Amniotic epithelial cell (primary cell): ENCODE data around the gene ELL2.

Experiments
- DNase-seq: peaks from one replicate; pipeline ENCODE4 v3.0.0-alpha.2; 2010; ENCODE audit warnings: low read depth

The ELL2 gene

DNA sequence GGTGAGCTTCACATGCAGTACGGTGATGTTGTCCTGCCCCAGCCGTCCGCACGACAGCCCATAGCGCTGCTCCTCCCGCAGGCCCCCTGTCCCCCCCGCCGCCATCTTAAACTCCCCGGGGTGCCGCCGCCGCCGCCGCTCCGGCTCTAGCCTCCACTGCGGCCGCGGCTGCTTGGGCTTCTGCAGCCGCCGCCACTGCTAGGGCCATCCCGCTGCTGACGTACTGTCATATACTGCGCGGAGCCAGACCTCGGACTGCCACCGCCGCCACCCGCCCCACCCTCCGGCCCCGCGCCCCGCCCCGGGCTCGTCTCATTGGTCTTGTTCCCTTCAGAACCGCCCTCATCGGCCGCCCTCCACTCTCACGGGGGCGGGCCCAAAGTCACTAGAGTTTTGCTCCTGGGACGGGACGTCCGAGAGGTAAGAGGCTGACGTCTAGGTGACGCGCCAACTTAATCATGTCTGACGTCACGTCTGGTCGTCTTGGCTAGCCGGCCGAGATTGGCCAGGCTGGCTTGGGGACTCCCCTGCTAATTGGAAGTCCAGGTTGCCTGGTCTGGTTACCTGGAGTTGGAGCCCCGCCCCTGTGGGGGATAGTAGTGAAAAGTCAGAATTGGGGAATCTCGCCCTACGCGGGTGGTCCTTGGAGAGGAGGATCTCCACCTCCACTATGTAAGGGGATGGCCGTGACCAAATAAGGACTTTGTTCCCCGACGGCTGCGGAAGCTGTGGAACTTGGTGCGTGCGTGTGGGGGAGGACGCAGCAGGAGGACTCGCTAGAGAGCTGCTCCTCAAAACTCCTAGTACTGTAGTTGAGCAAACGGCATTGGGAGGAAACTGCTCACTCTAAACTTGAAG, at the start of gene ELL2:
Gene ELL2 (minus strand): TSS at position 235 of the 858 bp plus-strand sequence. CDS start 130 bp downstream, at position 105.
- DNase-seq = peak; percentile 98

DNA sequence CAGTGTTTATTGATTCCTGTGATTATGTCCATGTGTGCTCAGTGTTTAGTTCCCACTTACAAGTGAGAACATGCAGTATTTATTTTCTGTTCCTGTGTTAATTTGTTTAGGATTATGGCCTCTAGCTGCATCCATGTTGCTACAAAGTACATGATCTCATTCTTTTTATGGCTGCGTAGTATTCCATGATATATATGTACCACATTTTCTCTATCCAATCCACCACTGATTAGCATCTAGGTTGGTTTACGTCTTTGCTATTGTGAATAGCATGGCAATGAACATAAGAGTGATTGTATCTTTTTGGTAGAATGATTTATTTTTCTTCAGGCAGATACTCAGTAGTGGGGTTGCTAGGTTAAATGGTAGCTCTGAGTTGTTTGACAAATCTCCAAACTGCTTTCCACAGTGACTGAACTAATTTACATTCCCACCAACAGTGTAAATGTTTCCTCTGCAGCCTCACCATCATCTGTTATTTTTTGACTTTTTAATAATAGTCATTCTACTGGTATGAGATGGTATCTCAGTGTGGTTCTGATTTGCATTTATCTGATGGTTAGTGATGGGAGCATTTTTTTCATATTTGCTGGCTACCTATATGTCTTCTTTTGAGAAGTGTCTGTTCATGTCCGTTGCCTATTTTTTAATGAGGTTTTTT, 47.5 kb upstream of the ELL2 start:
- DNase-seq = no peak

DNA sequence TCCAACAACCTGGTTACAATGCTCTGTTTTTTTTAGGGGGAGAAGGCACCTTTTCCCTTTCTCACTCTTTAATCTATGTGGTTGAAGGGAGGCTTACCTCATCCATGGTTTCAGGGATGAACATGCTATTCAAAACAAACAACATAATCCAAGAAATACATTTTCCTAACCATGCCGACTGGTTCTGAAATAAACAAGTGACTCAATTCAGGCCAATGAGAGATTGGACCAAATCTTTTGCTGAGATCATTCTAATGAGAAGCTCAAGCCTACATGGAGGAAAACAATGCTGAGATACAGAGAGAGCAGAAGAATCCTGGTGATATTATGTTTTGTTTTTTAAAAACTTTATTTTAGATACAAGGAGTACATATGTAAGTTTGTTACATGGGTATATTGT, 46.8 kb upstream of the ELL2 start:
- DNase-seq = peak; percentile 54

DNA sequence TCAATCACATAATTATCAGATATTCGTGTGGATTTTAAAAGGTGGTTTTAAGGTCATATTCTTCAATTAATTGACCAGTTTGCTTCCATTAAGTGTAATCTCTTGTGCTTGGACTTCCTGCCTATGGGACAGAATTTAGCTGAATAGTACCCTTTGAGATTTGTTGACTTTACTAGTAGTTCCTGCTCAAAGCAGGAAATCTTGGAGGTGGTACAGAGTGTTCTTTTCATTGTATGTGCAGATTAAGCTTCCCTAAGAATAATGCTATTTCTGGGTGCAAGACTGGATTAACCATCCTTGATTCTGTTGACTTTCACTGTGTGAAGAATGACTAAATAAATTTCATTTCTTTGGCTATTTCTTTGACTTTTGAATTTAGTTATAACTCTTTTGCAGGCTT, 45.4 kb upstream of the ELL2 start:
- no peak for DNase-seq

DNA sequence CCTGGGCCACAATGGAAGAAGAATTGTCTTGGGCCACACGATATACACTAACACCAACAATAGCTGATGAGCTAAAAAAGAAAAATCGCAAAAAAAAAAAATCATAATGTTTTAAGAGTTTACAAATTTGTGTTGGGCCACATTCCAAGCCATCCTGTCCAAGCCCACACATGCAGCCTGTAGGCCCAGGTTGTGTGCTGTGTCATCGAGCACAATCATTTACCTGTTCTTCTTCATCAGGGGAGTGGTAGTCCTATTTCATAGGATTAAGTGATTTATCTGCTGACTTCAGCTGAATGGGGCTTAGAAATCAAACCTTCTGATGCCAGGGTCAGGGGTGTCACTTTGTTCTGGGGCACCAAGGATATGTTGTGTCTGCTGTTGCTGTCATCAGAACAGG, 44.6 kb upstream of the ELL2 start:
- no peak for DNase-seq

DNA sequence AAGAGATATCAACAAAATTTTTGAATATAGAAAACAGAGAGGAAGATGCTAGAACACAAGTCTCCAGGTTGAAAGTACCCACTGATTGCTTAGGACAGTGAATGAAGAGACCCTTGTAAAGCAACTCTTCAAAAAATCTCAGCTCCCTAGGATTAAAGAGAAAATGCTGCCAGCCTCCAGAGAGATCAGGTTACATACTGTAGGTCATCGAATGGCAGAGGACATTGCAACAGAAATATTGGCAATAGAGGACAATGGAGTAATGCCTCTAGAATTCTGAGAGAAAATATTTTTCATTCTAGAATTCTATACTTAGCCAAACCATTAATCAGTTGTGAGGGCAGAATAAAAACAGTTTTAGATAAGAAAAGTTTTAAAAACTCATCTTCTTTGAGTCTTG, 43.1 kb upstream of the ELL2 start:
- DNase-seq = peak; percentile 34

DNA sequence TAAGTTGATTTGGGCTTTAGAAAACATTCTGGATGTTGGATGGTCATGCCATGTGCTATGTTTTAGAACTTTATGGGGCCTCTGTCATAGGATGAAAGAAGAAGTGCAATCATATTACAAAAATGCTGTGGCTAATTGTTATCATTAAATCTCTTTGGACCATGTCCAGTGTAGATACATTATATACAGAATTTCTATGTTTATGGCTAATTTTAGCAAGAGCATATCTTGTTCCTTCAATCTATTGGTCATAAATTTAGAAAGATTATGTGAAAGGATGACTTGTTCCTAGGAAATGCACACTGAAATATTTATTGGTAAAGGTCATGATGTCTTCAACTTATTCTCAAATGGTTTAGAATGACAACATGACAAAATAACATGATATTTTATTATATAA, 42.4 kb upstream of the ELL2 start:
- DNase-seq = peak; percentile 63

DNA sequence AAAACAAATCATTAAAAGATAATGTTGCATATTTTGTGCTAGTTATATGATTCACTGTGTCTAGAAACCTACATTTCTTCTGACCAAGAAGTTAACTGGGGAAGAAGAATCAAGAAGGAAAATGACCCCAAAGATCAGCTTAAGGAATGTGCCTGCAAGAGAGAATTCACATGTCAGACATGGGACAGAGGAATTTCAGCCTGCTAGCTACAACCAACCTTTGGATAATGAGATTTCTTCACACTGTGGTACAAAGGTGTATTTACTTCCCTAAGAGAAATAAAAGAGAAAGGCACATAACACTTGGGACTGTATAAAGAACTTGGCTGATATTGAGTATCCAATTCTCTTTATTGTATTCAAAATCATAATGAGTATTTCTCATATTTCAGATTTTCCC, 39.6 kb upstream of the ELL2 start:
- DNase-seq = no peak

DNA sequence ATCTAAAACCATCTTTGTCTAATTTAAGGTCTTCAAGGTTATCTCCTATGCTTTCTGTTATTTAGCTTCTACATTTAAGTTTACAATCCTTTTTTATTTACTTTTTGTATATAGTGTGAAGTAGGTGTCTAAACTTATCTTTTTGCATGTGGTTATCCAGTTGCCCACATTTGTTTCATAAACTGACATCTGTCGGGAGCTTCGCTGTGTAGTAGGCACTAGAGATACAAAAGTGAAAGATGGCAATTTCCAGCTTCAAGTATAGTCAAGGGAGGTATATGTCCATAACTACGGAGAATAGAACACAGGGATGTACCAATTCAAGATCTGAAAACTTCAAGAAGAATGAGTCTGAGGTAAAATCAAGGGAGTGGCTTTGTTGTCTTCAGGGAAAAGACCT, 38.7 kb upstream of the ELL2 start:
- DNase-seq = no peak

DNA sequence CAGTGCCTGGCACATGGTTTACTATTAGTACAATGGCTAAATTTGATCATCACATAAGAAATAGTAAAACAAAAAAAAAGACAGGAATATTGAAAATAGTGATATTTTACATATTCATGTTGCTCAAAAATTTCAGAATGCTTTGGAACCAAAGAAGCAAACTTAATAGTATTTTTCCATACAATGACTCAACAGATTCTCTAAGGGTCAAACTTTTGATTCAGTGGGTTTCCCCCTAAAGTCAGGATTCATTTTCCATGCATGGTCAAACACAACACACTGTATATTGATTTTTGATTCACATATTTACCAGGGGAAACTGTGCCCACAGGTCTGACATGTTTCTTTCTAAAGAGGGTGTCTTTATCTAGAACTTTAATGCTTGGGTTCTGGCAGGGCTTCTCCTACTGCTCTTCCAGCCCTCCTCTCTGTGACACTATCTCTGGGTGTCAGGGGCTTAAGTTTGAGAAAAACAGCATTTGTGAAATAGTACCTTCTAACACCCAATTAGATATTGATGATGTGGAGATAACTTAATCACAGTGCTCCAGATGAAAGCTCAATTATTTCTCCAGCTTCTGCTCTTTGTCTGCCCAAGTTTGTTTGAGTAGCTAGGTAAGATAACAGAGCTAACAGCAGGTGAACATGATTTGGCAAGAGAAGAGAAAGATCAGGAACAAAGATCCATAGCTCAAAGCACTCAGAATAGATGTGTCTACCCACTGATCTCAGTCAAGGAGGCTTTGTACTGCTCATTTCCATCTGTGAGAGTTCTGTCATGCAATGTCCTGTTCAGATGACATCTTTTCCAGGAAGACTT, 35.5 kb upstream of the ELL2 start:
- DNase-seq = no peak

DNA sequence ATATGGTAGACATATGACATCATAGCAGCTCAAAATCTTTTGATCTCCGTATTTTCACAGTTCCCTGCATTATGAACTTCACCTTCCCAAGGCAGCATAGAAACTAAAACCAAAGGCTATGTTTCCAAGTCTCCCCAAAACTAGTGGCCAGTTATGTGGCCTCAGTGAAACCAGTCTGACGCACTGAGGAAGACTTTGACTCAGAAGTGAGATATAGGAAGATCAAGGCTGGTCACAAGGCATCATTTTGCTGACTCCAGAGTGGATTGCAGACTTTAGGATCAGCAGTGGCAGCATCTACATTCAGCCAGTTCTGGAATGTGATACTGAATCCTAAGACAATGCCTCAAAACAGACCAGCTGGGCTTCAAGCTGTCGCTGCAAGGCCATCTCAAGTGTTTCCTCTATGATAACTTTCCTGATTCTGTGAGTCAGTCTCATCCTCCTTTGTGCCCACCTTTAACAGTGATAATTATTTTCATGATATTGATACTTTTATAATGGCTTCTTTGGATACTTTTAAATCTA, 34.4 kb upstream of the ELL2 start:
- DNase-seq = no peak

DNA sequence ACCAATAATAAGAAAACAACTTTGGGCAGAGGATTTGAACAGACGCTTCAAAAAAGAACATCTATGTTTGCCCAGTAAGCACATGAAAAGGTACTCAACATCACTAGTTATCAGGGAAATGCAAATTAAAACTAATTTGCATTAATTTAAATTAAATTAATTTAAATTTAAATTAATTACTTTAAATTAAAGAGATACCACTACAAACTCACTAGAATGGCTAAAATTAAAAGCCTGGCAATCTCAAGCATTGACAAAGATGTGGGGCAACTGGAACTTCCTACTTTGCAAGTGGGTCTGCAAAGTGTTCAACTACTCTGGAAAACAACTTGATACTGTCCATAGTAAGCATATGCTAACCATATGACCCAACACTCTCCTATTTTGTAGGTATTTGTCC, 32.1 kb upstream of the ELL2 start:
- no peak for DNase-seq

DNA sequence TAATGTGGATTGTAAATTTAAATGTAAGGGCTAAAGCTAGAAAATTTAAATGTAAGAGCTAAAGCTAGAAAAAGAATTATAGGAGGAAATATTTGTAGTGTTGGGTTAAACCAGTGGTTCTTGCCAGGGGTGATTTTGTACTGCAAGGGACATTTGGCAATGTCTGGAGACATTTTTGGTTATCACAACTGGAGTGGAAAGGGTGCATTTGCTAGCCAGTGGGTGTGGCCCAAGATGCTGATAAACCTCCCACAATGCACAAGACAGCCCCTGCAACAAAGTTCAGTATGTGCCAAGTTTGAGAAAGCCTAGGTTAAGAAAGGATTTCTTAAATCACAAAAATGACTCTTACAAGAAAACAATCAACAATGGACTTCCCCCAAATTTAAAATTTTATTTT, 31.6 kb upstream of the ELL2 start:
- no peak for DNase-seq

DNA sequence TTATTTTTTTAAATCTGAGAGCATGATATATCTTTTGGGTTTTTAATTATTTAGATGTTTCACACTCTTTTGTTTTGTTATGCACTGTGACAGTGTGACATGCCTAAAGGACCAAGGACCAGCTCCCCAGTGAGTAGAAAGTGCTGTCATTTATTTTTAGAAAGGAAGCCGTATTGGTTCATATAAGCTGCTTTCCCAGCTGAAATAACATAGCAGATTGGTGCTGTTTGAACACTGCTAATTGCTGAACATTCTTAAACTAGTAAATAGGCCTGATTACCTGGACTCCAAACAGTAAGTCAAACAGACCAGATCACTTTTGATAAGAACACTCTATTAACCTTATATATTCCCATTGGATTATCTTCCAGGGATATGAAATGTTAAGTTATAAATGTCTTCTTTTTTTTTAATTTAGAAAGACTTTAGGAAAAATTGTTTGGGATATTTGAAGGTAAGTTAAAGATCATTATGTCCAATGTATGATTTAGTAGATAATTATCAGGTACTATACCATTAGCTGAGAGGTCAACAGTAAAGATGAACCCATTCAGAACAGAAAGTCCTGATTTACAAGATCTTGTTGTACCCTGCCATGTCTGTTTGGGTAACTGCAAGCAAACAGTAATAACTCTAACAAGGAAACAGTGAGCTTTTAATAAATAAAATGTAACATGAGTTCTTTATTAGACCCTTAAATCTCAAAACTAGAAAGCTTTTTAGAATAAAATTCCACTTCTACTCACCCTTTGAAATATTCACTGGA, 27.8 kb upstream of the ELL2 start:
- no peak for DNase-seq

DNA sequence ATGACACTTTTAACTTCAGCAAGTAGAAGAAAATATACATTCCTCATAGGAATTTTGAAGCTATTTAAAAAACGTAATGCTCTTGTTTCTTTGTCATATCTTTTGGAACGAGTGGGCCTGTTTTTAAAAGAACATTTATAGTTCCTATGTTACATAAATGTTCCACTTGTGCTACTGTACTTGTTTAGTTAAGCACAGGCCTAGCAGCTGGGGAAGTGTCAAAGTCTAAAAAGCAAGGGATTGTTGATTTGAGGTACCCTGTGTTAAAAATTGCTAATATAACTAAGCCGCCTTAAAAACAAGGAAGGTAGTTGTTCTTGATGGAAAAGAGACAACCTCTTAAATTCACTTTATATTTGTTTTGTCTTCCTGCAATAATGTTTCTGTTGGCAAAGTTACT, 27.2 kb upstream of the ELL2 start:
- no peak for DNase-seq

DNA sequence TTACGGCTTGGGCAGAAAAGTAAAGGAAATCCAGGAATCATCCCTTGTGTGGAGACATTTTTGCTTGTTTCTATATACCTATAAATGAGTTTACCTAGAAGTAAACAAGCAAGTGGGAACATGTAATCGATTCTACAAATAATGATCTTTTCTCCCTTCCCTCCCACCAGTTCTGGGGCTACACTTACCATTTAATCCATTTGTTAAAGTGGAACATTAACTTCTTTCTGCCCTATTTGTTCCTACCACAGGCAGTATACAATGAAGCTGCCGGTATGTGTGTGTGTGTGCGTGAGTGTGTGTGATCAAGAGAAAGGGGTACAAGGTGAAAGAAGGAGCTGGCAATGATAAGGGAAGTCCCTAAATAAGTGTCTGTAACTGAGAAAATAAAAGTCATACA, 26.4 kb upstream of the ELL2 start:
- no peak for DNase-seq

DNA sequence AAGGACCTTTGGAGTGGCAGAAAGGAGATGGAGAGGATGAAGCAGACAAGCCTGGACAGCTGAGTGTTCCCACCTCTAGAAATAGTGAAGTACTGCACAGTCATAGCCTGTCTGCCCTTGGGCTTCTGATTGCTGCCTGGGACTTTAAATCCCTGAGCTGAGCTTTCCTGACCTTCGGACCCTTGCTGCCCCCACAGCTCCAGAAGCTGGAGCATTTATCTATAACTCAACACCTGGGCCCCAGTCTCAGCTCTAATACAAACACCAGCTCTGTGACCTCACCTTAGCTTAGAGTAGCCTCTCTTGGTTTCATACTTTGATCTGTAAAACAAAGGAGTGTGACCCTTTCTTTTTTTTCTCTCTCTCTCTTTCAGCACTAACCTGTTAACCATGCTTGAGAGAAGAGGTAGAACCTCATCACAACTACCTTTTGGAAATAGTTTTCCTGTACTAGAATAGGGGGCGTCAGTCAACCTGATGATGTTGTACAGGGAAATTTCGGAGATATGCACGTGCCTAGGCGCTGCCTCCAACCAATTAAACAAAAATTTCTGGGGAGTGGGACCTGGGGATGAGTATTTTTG, 25.4 kb upstream of the ELL2 start:
- DNase-seq = no peak

DNA sequence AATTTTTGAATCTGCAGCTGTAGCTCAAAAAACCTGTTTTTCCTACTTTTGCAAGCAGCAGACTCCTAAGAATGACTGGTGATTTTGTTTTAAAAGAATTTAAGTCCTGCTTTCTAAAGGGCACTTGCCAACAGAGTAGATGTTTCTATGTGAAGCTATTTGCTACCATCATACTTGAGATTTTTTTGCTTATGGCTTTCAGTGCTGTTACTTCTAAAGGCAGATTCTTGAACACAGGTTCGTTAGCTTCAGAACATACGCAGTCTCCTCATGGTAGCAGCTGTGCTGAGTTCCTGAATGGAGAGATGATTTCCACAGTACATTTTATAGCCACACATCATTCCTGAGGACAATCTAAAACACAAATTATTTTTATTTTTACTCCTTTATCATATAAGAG, 24.4 kb upstream of the ELL2 start:
- no peak for DNase-seq

DNA sequence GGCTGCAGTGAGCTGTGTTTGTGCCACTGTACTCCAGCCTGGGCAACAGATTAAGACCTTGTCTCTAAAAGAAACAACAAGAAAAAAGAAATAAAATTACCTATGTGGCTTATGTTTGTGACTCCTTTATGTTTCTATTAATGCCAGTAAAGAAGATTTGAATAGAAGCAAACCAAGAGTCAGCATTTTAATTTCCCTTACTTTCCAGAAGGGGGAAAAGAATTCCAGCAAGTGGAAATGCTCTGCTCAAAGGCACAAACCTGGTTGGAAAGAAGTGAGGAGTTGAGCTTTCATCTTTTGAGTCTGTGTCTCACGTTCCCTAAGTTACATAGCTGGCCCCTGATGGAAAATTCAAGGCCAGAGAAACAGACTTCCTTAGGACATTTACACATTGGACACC, 23.6 kb upstream of the ELL2 start:
- no peak for DNase-seq

DNA sequence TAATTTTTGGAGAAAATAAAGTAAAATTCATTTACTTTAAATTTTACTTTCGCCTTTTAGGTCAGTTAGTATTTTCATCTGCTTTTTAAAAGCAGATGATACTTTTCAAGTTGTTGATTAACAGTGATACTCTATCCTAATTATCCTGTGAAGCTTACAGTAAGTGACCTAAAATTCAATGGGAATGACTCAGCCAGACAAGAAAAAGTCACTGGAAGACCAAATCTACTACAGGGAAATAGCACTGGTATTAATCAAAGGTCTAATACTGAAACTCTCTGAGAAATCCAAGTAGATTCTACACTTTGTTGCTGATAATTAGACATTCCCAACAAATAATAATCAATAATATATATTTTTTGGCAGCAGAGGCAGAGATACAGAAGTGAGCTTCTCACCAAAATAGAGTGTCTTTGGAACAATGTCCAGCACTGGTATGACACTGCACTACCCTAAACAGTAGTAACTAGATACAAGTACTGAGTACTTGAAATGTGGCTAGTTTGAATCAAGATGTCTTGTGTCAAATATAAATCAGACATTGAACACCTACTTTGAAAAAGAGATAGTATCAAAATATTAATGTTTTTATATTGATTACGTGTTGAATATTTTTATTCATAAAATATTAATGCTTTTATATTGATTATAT, 22.8 kb upstream of the ELL2 start:
- DNase-seq = peak; percentile 24

DNA sequence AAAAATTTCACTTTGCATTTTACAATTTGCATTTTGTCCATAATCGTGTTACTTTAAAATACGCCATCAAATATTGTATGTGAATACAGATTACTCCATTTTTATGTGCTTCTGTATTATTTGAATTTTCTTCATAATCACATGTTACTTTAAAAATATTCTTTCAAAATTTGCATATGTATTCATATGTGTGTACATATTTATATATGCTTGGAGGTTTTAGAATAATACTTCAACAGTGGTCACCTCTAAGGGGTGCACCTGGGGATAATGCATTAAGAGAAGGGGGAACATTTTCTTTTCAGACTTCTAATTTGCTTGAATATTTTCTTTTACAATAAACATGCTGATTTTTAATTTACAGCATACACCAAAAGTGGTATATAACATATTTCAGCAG, 21.9 kb upstream of the ELL2 start:
- DNase-seq = no peak
